ACC112 (cell line): ENCODE data around the gene NUDT14.

ENCODE experiments used
- H2AFZ ChIP-seq: fragments of 200-600 bp; sonication (generic); one replicate; pipeline ENCODE4 v1.6.0; 2017; ENCODE audit warnings: antibody characterized with exemption, low read length; ENCODE audit not compliant: unreplicated experiment
- H3K27ac ChIP-seq: fragments of 200-600 bp; sonication (generic); 2 replicates; pipeline ENCODE4 v1.5.1; 2014; ENCODE audit warnings: low read depth, mild to moderate bottlenecking, antibody characterized with exemption, low read length, moderate library complexity
- H3K27me3 ChIP-seq: fragments of 200-600 bp; sonication (generic); 2 replicates; pipeline ENCODE4 v1.6.1; 2014; ENCODE audit warnings: mild to moderate bottlenecking, antibody characterized with exemption, low read length, moderate library complexity, mixed read lengths; ENCODE audit not compliant: insufficient read depth
- H3K36me3 ChIP-seq: fragments of 200-600 bp; sonication (generic); 2 replicates; pipeline ENCODE4 v1.6.1; 2016; ENCODE audit warnings: mild to moderate bottlenecking, antibody characterized with exemption, low read length, moderate library complexity, mixed read lengths; ENCODE audit not compliant: insufficient read depth
- H3K4me1 ChIP-seq: fragments of 200-600 bp; sonication (generic); one replicate; pipeline ENCODE4 v1.6.1; 2016; ENCODE audit warnings: low read length, mixed read lengths; ENCODE audit not compliant: insufficient read depth, unreplicated experiment, control insufficient read depth
- H3K4me3 ChIP-seq: fragments of 200-600 bp; sonication (generic); 2 replicates; pipeline ENCODE4 v1.5.1; 2014; ENCODE audit warnings: mild to moderate bottlenecking, low read depth, low read length
- H3K79me2 ChIP-seq: fragments of 200-600 bp; sonication (generic); one replicate; pipeline ENCODE4 v1.6.0; 2016; ENCODE audit warnings: low read length; ENCODE audit not compliant: control insufficient read depth, unreplicated experiment, insufficient read depth

NUDT14 gene

GRCh38 chr14:105156414-105157375, 24.4 kb downstream of the NUDT14 start:
- H2AFZ ChIP-seq, result no peak overlapping the region

DNA sequence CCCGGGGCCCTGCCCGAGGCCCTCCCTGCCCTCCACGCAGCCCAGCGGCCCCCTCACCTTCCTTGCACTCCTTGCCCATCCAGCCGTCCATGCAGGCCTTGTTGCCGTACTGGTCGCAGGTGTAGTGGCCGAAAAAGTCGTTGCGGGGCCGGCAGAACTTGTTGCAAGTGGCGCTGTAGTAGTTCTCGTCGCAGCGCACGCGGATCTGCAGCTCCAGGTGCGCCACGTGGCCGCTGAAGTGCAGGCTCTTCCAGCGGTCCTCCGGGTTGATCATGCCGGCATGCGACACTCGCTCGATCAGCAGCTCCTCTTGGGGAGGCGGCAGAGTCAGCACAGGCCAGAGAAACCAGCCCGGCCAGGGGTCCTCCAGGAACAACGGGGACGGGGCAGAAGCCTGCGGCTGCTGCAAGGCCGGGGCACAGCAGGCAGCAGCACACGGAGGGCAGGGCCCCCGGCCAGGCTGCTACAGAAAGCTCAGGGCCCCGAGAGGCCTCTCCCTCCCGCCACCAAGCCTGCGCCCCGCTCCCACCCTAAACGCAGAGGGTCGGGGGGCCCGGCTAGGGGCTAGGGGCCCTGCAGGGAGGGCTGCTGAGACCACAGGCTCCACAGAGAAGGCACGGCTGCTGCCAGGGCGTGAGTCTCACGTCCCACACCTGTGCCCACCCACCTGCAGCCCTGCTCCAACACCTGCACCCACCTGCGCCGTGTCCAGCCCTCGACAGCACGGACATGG, 25.3 kb downstream of the NUDT14 start:
- Histone ChIP-seq H3K79me2 (no peaks in the 10 kb centered on the region), H3K4me3 (no peak overlapping the region), H3K36me3 (no peaks in the 10 kb centered on the region), H3K27ac (no peak overlapping the region), H3K27me3 (no peaks in the 10 kb centered on the region), H2AFZ (no peak overlapping the region), H3K4me1 (no peaks in the 10 kb centered on the region)

More at GRCh38 chr14:105156414-105157375, 24.4 kb downstream of the NUDT14 start:
- Histone ChIP-seq H3K36me3 (no peaks in the 10 kb centered on the region), H3K79me2 (no peaks in the 10 kb centered on the region), H3K27me3 (no peaks in the 10 kb centered on the region), H3K27ac (no peak overlapping the region), H3K4me3 (no peak overlapping the region), H3K4me1 (no peaks in the 10 kb centered on the region)

DNA sequence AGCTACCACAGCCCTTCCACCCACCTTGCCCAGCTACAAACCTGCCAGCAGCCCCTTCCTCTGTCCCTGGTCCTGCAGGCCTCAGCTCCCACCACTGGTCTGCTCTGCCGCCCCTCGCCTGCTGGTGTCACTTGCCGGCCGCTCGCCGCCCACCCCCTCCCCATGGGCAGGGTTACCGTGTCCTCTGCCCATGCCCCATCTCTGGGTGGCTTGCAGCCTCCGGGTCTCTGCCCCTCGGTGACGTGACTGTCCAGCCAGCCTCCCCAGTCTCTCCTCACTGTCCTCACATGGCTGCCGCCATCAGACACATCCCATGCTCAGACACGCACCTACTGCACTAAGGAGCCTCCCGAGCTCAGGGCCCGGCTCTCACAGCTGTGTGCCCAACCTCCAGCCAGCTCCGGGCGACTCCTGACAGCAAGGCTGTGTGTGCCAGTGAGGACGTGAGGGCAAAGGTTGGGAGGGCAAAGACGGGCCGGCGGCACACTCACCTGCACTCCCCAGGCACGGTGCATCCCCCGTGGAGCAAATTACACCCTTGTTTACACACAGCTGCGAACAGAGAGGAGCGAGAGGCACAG, 26.0 kb downstream of the NUDT14 start:
- H3K36me3 ChIP-seq, result no peaks in the 10 kb centered on the region

GRCh38 chr14:105154476-105154871, 26.6 kb downstream of the NUDT14 start:
- H3K27me3 ChIP-seq, result no peaks in the 10 kb centered on the region
- H3K36me3 ChIP-seq, result no peaks in the 10 kb centered on the region

More for the DNA sequence above, 26.0 kb downstream of the NUDT14 start:
- no peak overlapping the region for H2AFZ ChIP-seq
- no peaks in the 10 kb centered on the region for H3K79me2 ChIP-seq
- no peaks in the 10 kb centered on the region for H3K27me3 ChIP-seq
- no peak overlapping the region for H3K27ac ChIP-seq
- H3K4me3 ChIP-seq, result no peak overlapping the region
- no peaks in the 10 kb centered on the region for H3K4me1 ChIP-seq

DNA sequence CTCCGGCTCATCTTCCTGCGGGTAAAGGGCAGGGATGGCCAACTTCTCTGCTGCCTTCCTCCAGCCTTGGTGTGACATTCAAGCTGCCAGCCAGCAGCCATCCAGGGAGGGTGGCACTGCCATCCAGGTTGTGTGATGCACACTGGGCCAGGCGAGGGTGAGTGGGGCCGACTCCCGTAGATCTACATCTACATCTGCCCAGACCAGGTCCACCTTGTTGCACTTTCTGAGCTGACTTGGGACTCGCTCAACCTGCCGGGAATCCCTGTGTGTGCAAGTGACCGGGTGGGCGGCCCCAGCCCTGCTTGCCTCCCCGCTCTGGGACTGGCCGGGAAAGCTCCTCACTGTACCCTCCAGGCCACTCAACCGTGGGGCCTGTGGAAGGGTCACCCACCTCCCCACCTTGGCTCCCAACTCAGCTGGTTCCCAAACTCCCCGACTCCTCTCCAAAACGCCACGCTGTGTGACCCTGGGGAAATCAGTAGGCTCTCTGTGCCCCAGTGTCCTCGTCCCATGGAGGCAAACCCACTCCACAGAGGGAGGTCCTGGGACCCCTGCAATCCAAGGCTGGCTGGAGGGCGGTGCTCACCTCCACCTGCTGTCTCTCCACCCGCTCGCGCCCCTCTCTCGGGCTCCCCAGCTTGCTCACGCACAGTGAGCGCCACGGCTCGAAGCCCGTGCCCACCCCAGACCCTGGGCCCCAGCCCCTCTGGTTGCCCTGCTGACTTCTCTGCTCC, 27.2 kb downstream of the NUDT14 start:
- H3K27me3 ChIP-seq, result no peaks in the 10 kb centered on the region
- no peak overlapping the region for H3K4me3 ChIP-seq
- no peaks in the 10 kb centered on the region for H3K36me3 ChIP-seq
- no peaks in the 10 kb centered on the region for H3K4me1 ChIP-seq
- H3K79me2 ChIP-seq, result no peaks in the 10 kb centered on the region
- H2AFZ ChIP-seq, result no peak overlapping the region
- H3K27ac ChIP-seq, result no peak overlapping the region

More at GRCh38 chr14:105154476-105154871, 26.6 kb downstream of the NUDT14 start:
- no peak overlapping the region for H2AFZ ChIP-seq
- no peaks in the 10 kb centered on the region for H3K79me2 ChIP-seq
- no peak overlapping the region for H3K4me3 ChIP-seq
- H3K27ac ChIP-seq, result no peak overlapping the region
- no peaks in the 10 kb centered on the region for H3K4me1 ChIP-seq

- no peak overlapping the region for H3K4me3 ChIP-seq
- no peaks in the 10 kb centered on the region for H3K79me2 ChIP-seq
- no peaks in the 10 kb centered on the region for H3K36me3 ChIP-seq
- H3K27ac ChIP-seq, result no peak overlapping the region
- H3K4me1 ChIP-seq, result no peaks in the 10 kb centered on the region
- no peak overlapping the region for H2AFZ ChIP-seq
- H3K27me3 ChIP-seq, result no peaks in the 10 kb centered on the region
Observed at GRCh38 chr14:105153331-105153731, 27.8 kb downstream of the NUDT14 start.

DNA sequence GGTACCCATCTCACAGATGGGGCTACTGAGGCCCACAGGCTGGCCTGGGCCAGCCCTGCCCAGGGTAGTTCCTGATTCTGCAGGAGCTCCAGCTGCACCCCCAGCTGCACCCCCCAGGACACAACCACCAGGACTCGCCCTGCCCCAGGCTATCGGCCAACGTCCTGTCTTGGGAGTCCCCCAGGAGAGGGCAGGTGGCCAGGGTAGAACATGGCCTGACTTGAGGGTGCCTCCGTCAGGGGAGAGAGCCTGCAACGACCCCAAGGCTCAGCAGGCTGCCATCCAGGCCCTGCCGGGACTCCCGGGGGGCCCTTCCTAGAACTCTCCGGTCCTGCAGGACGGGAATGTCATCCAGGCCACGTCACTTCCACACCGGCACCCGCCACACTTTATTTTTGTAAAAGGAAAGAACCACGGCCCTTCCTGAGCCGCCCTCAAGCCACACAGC, 28.3 kb downstream of the NUDT14 start:
- Histone ChIP-seq H3K27ac (no peak overlapping the region), H3K27me3 (no peaks in the 10 kb centered on the region), H3K36me3 (no peaks in the 10 kb centered on the region), H2AFZ (no peak overlapping the region), H3K79me2 (no peaks in the 10 kb centered on the region), H3K4me3 (no peak overlapping the region), H3K4me1 (no peaks in the 10 kb centered on the region)

- H3K4me1 ChIP-seq, result no peaks in the 10 kb centered on the region
- no peaks in the 10 kb centered on the region for H3K36me3 ChIP-seq
- H3K4me3 ChIP-seq, result no peak overlapping the region
- H3K79me2 ChIP-seq, result no peaks in the 10 kb centered on the region
- H2AFZ ChIP-seq, result no peak overlapping the region
- no peaks in the 10 kb centered on the region for H3K27me3 ChIP-seq
- H3K27ac ChIP-seq, result no peak overlapping the region
Observed at GRCh38 chr14:105151838-105152793, 29.0 kb downstream of the NUDT14 start.

- H3K36me3 ChIP-seq, result no peaks in the 10 kb centered on the region
- H3K27ac ChIP-seq, result no peak overlapping the region
- H3K4me3 ChIP-seq, result no peak overlapping the region
- no peaks in the 10 kb centered on the region for H3K79me2 ChIP-seq
- no peak overlapping the region for H2AFZ ChIP-seq
- H3K4me1 ChIP-seq, result no peaks in the 10 kb centered on the region
- H3K27me3 ChIP-seq, result no peaks in the 10 kb centered on the region
Observed at GRCh38 chr14:105151084-105151837, 29.9 kb downstream of the NUDT14 start.
